Nucleus accumbens (tissue), 56 donors: ENCODE measurements around the gene AKNA.
"Not testable (repeated sequence)": the region's sequence is repeated elsewhere in the genome, so short reads cannot be mapped to it uniquely, and the experiment has no call there.

Source experiments
- DNase-seq, 56 donors: peaks; one replicate each; lab custom pipeline; 2025; lab: John Stamatoyannopoulos, UW

The AKNA gene

GRCh38 chr9:114325684-114326254 is 62.0 kb downstream of the AKNA start:
- DNase-seq = not testable (repeated sequence)

- DNase-seq = not testable (repeated sequence)
Measured at GRCh38 chr9:114324965-114325364, 62.8 kb downstream of the AKNA start.

GRCh38 chr9:114324492-114324891 is 63.3 kb downstream of the AKNA start:
- no peak for DNase-seq

- not testable (repeated sequence) for DNase-seq
Measured at GRCh38 chr9:114323849-114324248, 63.9 kb downstream of the AKNA start.

- not testable (repeated sequence) for DNase-seq
Measured at GRCh38 chr9:114322831-114323531, 64.8 kb downstream of the AKNA start, which contains the start of gene ORM1. Gene ORM1, plus strand, starts transcription at chr9:114323098. Its CDS starts 36 bp downstream, at chr9:114323134.

GRCh38 chr9:114322160-114322818 is 65.5 kb downstream of the AKNA start:
- not testable (repeated sequence) for DNase-seq

- DNase-seq = no peak
Measured at GRCh38 chr9:114321759-114322158, 66.0 kb downstream of the AKNA start.

GRCh38 chr9:114320710-114321109 is 67.1 kb downstream of the AKNA start:
- not testable (repeated sequence) for DNase-seq

- DNase-seq = peak in 1 of 56 donors; percentile 22
Measured at GRCh38 chr9:114319147-114319546, 68.6 kb downstream of the AKNA start.

- no peak for DNase-seq
Measured at GRCh38 chr9:114318416-114318815, 69.4 kb downstream of the AKNA start.

- DNase-seq = no peak
Measured at GRCh38 chr9:114317665-114318357, 70.0 kb downstream of the AKNA start.

- DNase-seq = no peak
Measured at GRCh38 chr9:114316605-114317230, 71.1 kb downstream of the AKNA start.

GRCh38 chr9:114315723-114316363 is 71.9 kb downstream of the AKNA start:
- no peak for DNase-seq

GRCh38 chr9:114314881-114315722 is 72.7 kb downstream of the AKNA start:
- no peak for DNase-seq

- DNase-seq = no peak
Measured at GRCh38 chr9:114314256-114314867, 73.4 kb downstream of the AKNA start.

GRCh38 chr9:114313186-114313585 is 74.6 kb downstream of the AKNA start:
- DNase-seq = no peak

GRCh38 chr9:114312513-114312875 is 75.3 kb downstream of the AKNA start:
- no peak for DNase-seq

GRCh38 chr9:114311571-114312512 is 75.9 kb downstream of the AKNA start:
- DNase-seq = no peak
